ENCODE results near the gene SCFD2. TPM values are rescaled to one million over a fixed set of nuclear protein-coding genes. Genes with fewer than 3 reads are reported as not detected.
A peak's percentile ranks its signal among the peaks of the same experiment; 100 is the strongest.
"Not testable (repeated sequence)": the region's sequence is repeated elsewhere in the genome, so short reads cannot be mapped to it uniquely, and the experiment has no call there.

The SCFD2 gene
- polyA plus RNA-seq, 3 donors: 5.4 to 9.4 (median 6.7) TPM

- Mint-ChIP-seq H3K27ac (no peak overlapping the region), H3K4me1 (no peaks in the 10 kb centered on the region), H3K36me3 (peaks cover 2 to 4% of the 10 kb centered on the region in 2 donors), H3K4me3 (no peak overlapping the region), H3K27me3 (ENCODE audit: low read depth in 3 of 3) (no peaks in the 10 kb centered on the region), H3K9me3 (peaks cover 0 to 14% (median 4%) of the 10 kb centered on the region in 7 donors)
- no peak overlapping the region for H3K9ac ChIP-seq (ENCODE audit: insufficient read depth, low read length, poor library complexity, severe bottlenecking)
- no peaks in the 10 kb centered on the region for H3K79me2 ChIP-seq (ENCODE audit: insufficient read depth, low read length)
- H4K20me1 ChIP-seq (ENCODE audit: insufficient read depth, low read length): no peaks in the 10 kb centered on the region
- no peak overlapping the region for H3K27ac ChIP-seq (ENCODE audit: low read depth in 1 of 2, low read length in 2 of 2)
- H3K9me3 ChIP-seq (replicated peaks in 1 of 2; ENCODE audit: control insufficient read depth in 1 of 2, insufficient read depth in 1 of 2, low read length in 2 of 2): no peaks in the 10 kb centered on the region
- no peak overlapping the region for H3K4me2 ChIP-seq (replicated peaks; ENCODE audit: extremely low read depth, low read length, poor library complexity, severe bottlenecking)
- H3K27me3 ChIP-seq (ENCODE audit: control insufficient read depth in 2 of 2, insufficient read depth in 2 of 2, low read length in 2 of 2): no peaks in the 10 kb centered on the region
- H3K4me3 ChIP-seq (replicated peaks in 1 of 3; ENCODE audit: low read depth in 2 of 3, low read length in 3 of 3): no peak overlapping the region
- intact Hi-C loops (cut with micrococcal nuclease): no loop called here
- DNase-seq: no peak
- no peaks in the 10 kb centered on the region for H3K4me1 ChIP-seq (ENCODE audit: control insufficient read depth in 1 of 2, insufficient read depth in 2 of 2, low read length in 2 of 2)
- WGBS (ENCODE audit: insufficient coverage): 80% methylated on average over 2 of the region's 4 CpGs
- H2AFZ ChIP-seq (ENCODE audit: insufficient read depth, low read depth, low read length, poor library complexity, severe bottlenecking): no peak overlapping the region
- H3K36me3 ChIP-seq (replicated peaks in 1 of 2; ENCODE audit: control insufficient read depth in 1 of 2, insufficient read depth in 2 of 2, low read length in 2 of 2): no peaks in the 10 kb centered on the region
- no peak for TF ChIP-seq CTCF (IDR thresholded peaks at IDR 0.05)
These were observed 179.8 kb downstream of the SCFD2 start for GRCh38 chr4:53185869-53186585.

GRCh38 chr4:53183754-53184153 lies 182.1 kb downstream of the SCFD2 start:
- no peak for TF ChIP-seq CTCF (IDR thresholded peaks at IDR 0.05)
- no peaks in the 10 kb centered on the region for H3K9me3 ChIP-seq (replicated peaks in 1 of 2; ENCODE audit: control insufficient read depth in 1 of 2, insufficient read depth in 1 of 2, low read length in 2 of 2)
- Mint-ChIP-seq H3K36me3 (peaks cover 5 to 7% of the 10 kb centered on the region in 2 donors), H3K27ac (no peak overlapping the region), H3K9me3 (peaks cover 8 to 28% (median 18%) of the 10 kb centered on the region in 7 donors), H3K4me3 (no peak overlapping the region), H3K4me1 (no peaks in the 10 kb centered on the region), H3K27me3 (ENCODE audit: low read depth in 3 of 3) (peaks cover 0 to 2% (median 0%) of the 10 kb centered on the region in 3 donors)
- no peaks in the 10 kb centered on the region for H3K36me3 ChIP-seq (replicated peaks in 1 of 2; ENCODE audit: control insufficient read depth in 1 of 2, insufficient read depth in 2 of 2, low read length in 2 of 2)
- H3K9ac ChIP-seq (ENCODE audit: insufficient read depth, low read length, poor library complexity, severe bottlenecking): no peak overlapping the region
- H3K79me2 ChIP-seq (ENCODE audit: insufficient read depth, low read length): no peaks in the 10 kb centered on the region
- DNase-seq: no peak
- H3K4me3 ChIP-seq (replicated peaks in 1 of 3; ENCODE audit: low read depth in 2 of 3, low read length in 3 of 3): no peak overlapping the region
- H3K27ac ChIP-seq (ENCODE audit: low read depth in 1 of 2, low read length in 2 of 2): no peak overlapping the region
- H3K4me2 ChIP-seq (replicated peaks; ENCODE audit: extremely low read depth, low read length, poor library complexity, severe bottlenecking): no peak overlapping the region
- no peaks in the 10 kb centered on the region for H4K20me1 ChIP-seq (ENCODE audit: insufficient read depth, low read length)
- no peaks in the 10 kb centered on the region for H3K4me1 ChIP-seq (ENCODE audit: control insufficient read depth in 1 of 2, insufficient read depth in 2 of 2, low read length in 2 of 2)
- no peaks in the 10 kb centered on the region for H3K27me3 ChIP-seq (ENCODE audit: control insufficient read depth in 2 of 2, insufficient read depth in 2 of 2, low read length in 2 of 2)
- intact Hi-C loops (cut with micrococcal nuclease): no loop called here
- H2AFZ ChIP-seq (ENCODE audit: insufficient read depth, low read depth, low read length, poor library complexity, severe bottlenecking): no peak overlapping the region
- no CpG with 5 or more reads among the region's 2 CpGs for WGBS (ENCODE audit: insufficient coverage)

GRCh38 chr4:53177751-53178150 lies 188.1 kb downstream of the SCFD2 start:
- H3K79me2 ChIP-seq (ENCODE audit: insufficient read depth, low read length); H3K4me1 Mint-ChIP-seq; H4K20me1 ChIP-seq (ENCODE audit: insufficient read depth, low read length); H2AFZ ChIP-seq (ENCODE audit: insufficient read depth, low read depth, low read length, poor library complexity, severe bottlenecking); H3K4me2 ChIP-seq (replicated peaks; ENCODE audit: extremely low read depth, low read length, poor library complexity, severe bottlenecking); H3K4me3 Mint-ChIP-seq; H3K9ac ChIP-seq (ENCODE audit: insufficient read depth, low read length, poor library complexity, severe bottlenecking); H3K36me3 ChIP-seq (replicated peaks in 1 of 2; ENCODE audit: control insufficient read depth in 1 of 2, insufficient read depth in 2 of 2, low read length in 2 of 2); H3K27me3 ChIP-seq (ENCODE audit: control insufficient read depth in 2 of 2, insufficient read depth in 2 of 2, low read length in 2 of 2); DNase-seq; H3K4me1 ChIP-seq (ENCODE audit: control insufficient read depth in 1 of 2, insufficient read depth in 2 of 2, low read length in 2 of 2); H3K4me3 ChIP-seq (replicated peaks in 1 of 3; ENCODE audit: low read depth in 2 of 3, low read length in 3 of 3); intact Hi-C loops (cut with micrococcal nuclease); H3K27ac ChIP-seq (ENCODE audit: low read depth in 1 of 2, low read length in 2 of 2); H3K27me3 Mint-ChIP-seq (ENCODE audit: low read depth in 3 of 3): not testable (repeated sequence)
- WGBS (ENCODE audit: insufficient coverage): no CpG with 5 or more reads among the region's 4 CpGs
- H3K9me3 ChIP-seq (replicated peaks in 1 of 2; ENCODE audit: control insufficient read depth in 1 of 2, insufficient read depth in 1 of 2, low read length in 2 of 2): peaks cover 11 to 18% of the 10 kb centered on the region in 2 donors
- peaks cover 17 to 18% of the 10 kb centered on the region in 2 donors for H3K36me3 Mint-ChIP-seq
- H3K27ac Mint-ChIP-seq: peak overlapping the region in 1 of 7 donors; percentile 27
- peaks cover 24 to 46% (median 36%) of the 10 kb centered on the region in 7 donors for H3K9me3 Mint-ChIP-seq
